K562 (cell line): ENCODE data around the gene FBXL2. TPM values are rescaled to one million over a fixed set of nuclear protein-coding genes. Genes with fewer than 3 reads are reported as not detected.

Experiments used
- ATAC-seq: fragments of 200-7000 bp; cut with Tn5 transposase; 3 replicates; pipeline ENCODE4 v1.9.1; 2020; ENCODE audit warnings: moderate library complexity
- BruUV-seq: library from RNA; stranded (reverse); fragments of 400-500 nt; replicated peaks from 2 replicates; lab custom pipeline; 2021; lab: Mats Ljungman, UMichigan
- CTCF ChIA-PET: fragments of 300-600 bp; formaldehyde crosslinking; extraction: SDS; loops from one replicate; lab custom pipeline; 2021; ENCODE audit warnings: low intra/inter-chr PET ratio; lab: Yijun Ruan, JAX
- POLR2A ChIA-PET: fragments of 300-600, 350-650 bp; sonication (Branson Sonifier 250); formaldehyde crosslinking; extraction: SDS; loops from one replicate; lab custom pipeline; 2021; ENCODE audit warnings: antibody characterized with exemption, inconsistent platforms; lab: Yijun Ruan, JAX
- DNase-seq, 4 experiments: peaks; one replicate each; pipeline versions ENCODE4 v3.0.0 to v3.0.0-alpha.2; 2011 to 2018; ENCODE audit warnings: low spot score in 3 of 4, mixed read lengths in 3 of 4; ENCODE audit errors: extremely low read depth in 1 of 4
- FAIRE-seq: peaks from 2 replicates; lab custom pipeline; 2011; peaks lifted over from hg19 to GRCh38; lab: Jason Lieb, UNC
- H2AFZ ChIP-seq: 2 replicates; pipeline ENCODE4 v1.6.0; 2011; ENCODE audit warnings: low read depth, low read length, control low read depth, inconsistent platforms
- H3K27ac ChIP-seq: fragments of 200-600 bp; 3 replicates; pipeline ENCODE4 v1.8.0; 2011; ENCODE audit warnings: low read depth, mild to moderate bottlenecking, control low read depth, inconsistent platforms, low read length, moderate library complexity, mixed read lengths; ENCODE audit errors: extremely low read depth
- H3K27me3 ChIP-seq, 2 experiments: fragments of 300-600 bp in 1 of 2; 2 replicates in 1 of 2; 3 replicates in 1 of 2; pipeline versions ENCODE4 v1.6.0 to v1.8.0; 2011; ENCODE audit warnings: inconsistent platforms in 2 of 2, low read length in 2 of 2, mild to moderate bottlenecking in 1 of 2, mixed read lengths in 1 of 2, moderate library complexity in 1 of 2; ENCODE audit not compliant: control insufficient read depth in 2 of 2, insufficient read depth in 2 of 2
- H3K36me3 ChIP-seq: fragments of 300-600 bp; 3 replicates; pipeline ENCODE4 v1.8.0; 2011; ENCODE audit warnings: mild to moderate bottlenecking, low read length, inconsistent platforms; ENCODE audit not compliant: control insufficient read depth, insufficient read depth
- H3K4me1 ChIP-seq, 2 experiments: fragments of 200-600 bp in 1 of 2; replicated peaks in 1 of 2; 2 replicates in 1 of 2; 3 replicates in 1 of 2; pipeline versions ENCODE4 v1.5.1 to v1.8.0; 2011; ENCODE audit warnings: inconsistent platforms in 2 of 2, low read length in 2 of 2, mild to moderate bottlenecking in 1 of 2, mixed read lengths in 1 of 2, moderate library complexity in 1 of 2; ENCODE audit not compliant: control insufficient read depth in 2 of 2, insufficient read depth in 2 of 2
- H3K4me2 ChIP-seq: 2 replicates; pipeline ENCODE4 v1.6.1; 2011; ENCODE audit warnings: low read length, control low read depth, inconsistent platforms, mixed read lengths; ENCODE audit not compliant: insufficient read depth
- H3K4me3 ChIP-seq: fragments of 200-600 bp; sonication (generic), shearing (Covaris generic); 2 replicates; pipeline ENCODE4 v1.5.1; 2016; ENCODE audit warnings: control low read depth, inconsistent platforms
- H3K79me2 ChIP-seq: fragments of 200-600 bp; 3 replicates; pipeline ENCODE4 v1.8.0; 2011; ENCODE audit warnings: low read length, inconsistent platforms; ENCODE audit not compliant: control insufficient read depth, insufficient read depth
- H3K9ac ChIP-seq, 2 experiments: 2 replicates each; pipeline versions ENCODE4 v1.6.0 to v1.6.1; 2011; ENCODE audit warnings: low read depth in 2 of 2, low read length in 2 of 2, control low read depth in 1 of 2, inconsistent platforms in 1 of 2, mild to moderate bottlenecking in 1 of 2, mixed read lengths in 1 of 2; ENCODE audit not compliant: insufficient read depth in 1 of 2
- H3K9me1 ChIP-seq: one replicate; pipeline ENCODE4 v1.6.0; 2011; ENCODE audit warnings: inconsistent platforms, mild to moderate bottlenecking, low read length, moderate library complexity; ENCODE audit not compliant: control insufficient read depth, insufficient read depth
- H3K9me3 ChIP-seq: replicated peaks from 2 replicates; pipeline ENCODE4 v1.5.1; 2011; ENCODE audit warnings: low read depth, low read length, inconsistent platforms; ENCODE audit not compliant: control insufficient read depth, insufficient read depth
- H4K20me1 ChIP-seq: replicated peaks from 2 replicates; pipeline ENCODE4 v1.6.1; 2011; ENCODE audit warnings: low read length, inconsistent platforms, mixed read lengths; ENCODE audit not compliant: control insufficient read depth, insufficient read depth
- CHD4 ChIP-seq: fragments of 200-600 bp; sonication (generic); IDR thresholded peaks from 3 replicates; pipeline ENCODE4 v1.6.1; 2012; ENCODE audit warnings: low read depth, mild to moderate bottlenecking, mixed read lengths, low read length, inconsistent platforms; ENCODE audit not compliant: insufficient read depth, insufficient replicate concordance, poor library complexity, severe bottlenecking
- CREBBP ChIP-seq: IDR thresholded peaks from one replicate; pipeline ENCODE4 v1.6.1; 2012; ENCODE audit warnings: low read depth, mild to moderate bottlenecking, control low read depth, inconsistent platforms, low read length
- HIVEP1 ChIP-seq: fragments of 250-450 bp; sonication (Bioruptor Pico); IDR thresholded peaks from 2 replicates; pipeline ENCODE4 v1.4.0; 2020; ENCODE audit warnings: mild to moderate bottlenecking
- KAT2B ChIP-seq: IDR thresholded peaks from one replicate; pipeline ENCODE4 v1.6.1; 2012; ENCODE audit warnings: low read depth, mild to moderate bottlenecking, control low read depth, inconsistent platforms, low read length, moderate library complexity
- NUFIP1 ChIP-seq: fragments of 450-650 bp; IDR thresholded peaks from 2 replicates; pipeline ENCODE4 v1.6.1; 2018; ENCODE audit not compliant: partially characterized antibody
- RBBP5 ChIP-seq: fragments of 200-600 bp; sonication (generic); IDR thresholded peaks from 2 replicates; pipeline ENCODE4 v1.6.1; 2012; ENCODE audit warnings: borderline replicate concordance, mild to moderate bottlenecking, low read length, control low read depth, inconsistent platforms; ENCODE audit not compliant: insufficient read depth, poor library complexity, severe bottlenecking
- SMARCC2 ChIP-seq: fragments of 450-650 bp; IDR thresholded peaks from 2 replicates; pipeline ENCODE4 v1.6.1; 2017; ENCODE audit warnings: antibody characterized with exemption, moderate library complexity, mild to moderate bottlenecking, low read depth
- WGBS: fragments of 100-300 bp; shearing (Covaris generic); methylation state at CpG from one replicate; pipeline ENCODE4 v1.1.6; 2016; ENCODE audit warnings: low coverage, mixed read lengths; ENCODE audit not compliant: insufficient coverage; ENCODE audit errors: missing lambda C conversion rate; 5-methylcytosine and 5-hydroxymethylcytosine counted together
- in situ Hi-C: fragments of 300-500 bp; cut with MboI; formaldehyde crosslinking; loops from 4 replicates; pipeline ENCODE4 v1.15.0; 2018; ENCODE audit warnings: inconsistent platforms, mixed read lengths
- intact Hi-C: fragments of 100-400 bp; cut with micrococcal nuclease; formaldehyde crosslinking; loops from 2 replicates; pipeline ENCODE4 v1.14.2; 2022
- polyA plus RNA-seq, 8 experiments: library from polyadenylated mRNA; depleted of rRNA in 4 of 8; stranded (reverse) in 5 of 8; unstranded in 3 of 8; fragments of >200 nt; fragmentation: Nextera tagmentation in 2 of 8; fragmentation: Illumina TruSeq in 1 of 8; extraction: Ambion mirVana in 2 of 8; extraction: Trizol in 1 of 8; gene quantifications; 2 replicates each; pipeline versions ENCODE4 v1.2.1 to v1.2.3, GENCODE V29; 2011 to 2014; ENCODE audit warnings: inconsistent platforms in 1 of 8, missing spikeins in 1 of 8
- total RNA-seq, 7 experiments: library from RNA; depleted of rRNA in 6 of 7; stranded (reverse); fragments of >200 nt in 6 of 7; fragmentation: Illumina TruSeq in 2 of 7; extraction: Trizol in 2 of 7; gene quantifications; 2 replicates each; pipeline versions ENCODE4 v1.2.1 to v1.2.3, GENCODE V29; 2011 to 2021; ENCODE audit warnings: low replicate concordance in 1 of 7

The FBXL2 gene
- total and polyA plus RNA-seq, 9 of the 15 experiments (the other 6 are each of a cell fraction or from before 2014, with no cell fraction given) = 1.3 to 6.9 (median 1.9) TPM

DNA sequence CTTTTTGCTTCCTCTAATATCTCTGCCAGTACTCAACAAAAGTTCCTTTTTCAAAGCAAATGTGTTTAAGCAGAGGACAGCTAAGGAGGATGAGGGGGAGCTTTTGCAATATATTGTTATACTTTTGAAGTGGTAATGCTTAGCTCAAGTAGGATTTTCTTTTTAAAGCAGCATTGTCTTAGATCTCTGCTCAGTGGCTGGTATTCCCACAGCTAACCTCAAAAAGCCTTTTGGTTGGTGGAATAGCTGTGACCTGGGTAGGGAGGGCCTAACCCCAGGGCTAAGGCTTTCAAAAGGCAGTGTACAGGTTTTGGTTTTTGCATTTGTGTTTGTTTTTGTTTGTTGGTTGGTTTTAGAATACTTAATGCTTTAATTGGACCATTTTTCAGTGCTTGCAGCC is 86.8 kb downstream of the FBXL2 start:
- H3K36me3 ChIP-seq = no peaks in the 10 kb centered on the region
- FAIRE-seq = no peak
- CTCF ChIA-PET = no interaction called here
- no peaks in the 10 kb centered on the region for H3K9me1 ChIP-seq
- 0 out of 3 replicates have a peak, but pooled peaks have one; percentile 37 for ATAC-seq
- no peak overlapping the region for H3K9ac ChIP-seq
- in situ Hi-C loops (no loop called here), intact Hi-C loops (no loop called here)
- no peak overlapping the region for H2AFZ ChIP-seq
- TF ChIP-seq RBBP5 = no peak
- no peak for TF ChIP-seq HIVEP1 (CRISPR knock-in tag)
- no peak for TF ChIP-seq SMARCC2
- no peak for DNase-seq
- no peaks in the 10 kb centered on the region for H4K20me1 ChIP-seq
- POLR2A ChIA-PET = interaction anchor here (2.2 kb wide), 1 partner anchor 9 kb away, joined by 10 read pairs; no protein-coding TSS in a partner anchor
- no peak overlapping the region for H3K27ac ChIP-seq
- no TSS peak for BruUV-seq
- no peaks in the 10 kb centered on the region for H3K27me3 ChIP-seq
- H3K4me1 ChIP-seq = peaks cover 0 to 5% of the 10 kb centered on the region in 2 experiments; a peak in 2 of 5 replicates
- H3K9me3 ChIP-seq = no peaks in the 10 kb centered on the region
- no peak overlapping the region for H3K4me3 ChIP-seq
- H3K4me2 ChIP-seq = no peak overlapping the region
- H3K79me2 ChIP-seq = no peaks in the 10 kb centered on the region

DNA sequence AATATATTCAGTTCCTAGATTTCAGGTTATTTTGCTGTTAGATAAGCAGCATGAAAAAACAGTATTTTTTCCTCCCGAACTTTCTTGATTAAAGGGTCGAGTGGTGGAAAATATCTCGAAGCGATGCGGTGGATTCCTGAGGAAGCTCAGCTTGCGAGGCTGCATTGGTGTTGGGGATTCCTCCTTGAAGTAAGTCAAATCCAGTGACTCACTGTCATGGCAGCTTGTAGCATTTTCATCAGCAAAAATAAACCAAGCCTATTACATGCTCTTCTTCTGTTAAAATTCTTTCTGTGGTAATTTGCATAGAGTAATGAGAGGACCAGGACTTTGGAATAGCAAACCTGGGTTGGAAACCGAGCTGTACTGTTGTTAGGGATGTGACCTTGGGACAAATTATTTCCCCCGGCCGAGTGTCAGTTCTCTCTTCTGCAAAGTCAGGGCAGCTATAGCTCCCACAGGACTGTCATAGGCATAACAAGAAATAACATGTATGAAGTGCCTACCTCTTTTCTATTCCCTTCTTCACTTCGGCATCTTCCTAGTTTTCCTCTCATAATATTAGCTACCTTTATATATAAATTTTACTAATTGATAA is 87.4 kb downstream of the FBXL2 start:
- intact Hi-C loops (no loop called here), in situ Hi-C loops (no loop called here)
- ATAC-seq (no peak), DNase-seq (no peak), FAIRE-seq (no peak)
- Histone ChIP-seq H3K4me1 (peaks cover 0 to 5% of the 10 kb centered on the region in 2 experiments; a peak in 2 of 5 replicates), H3K9me3 (no peaks in the 10 kb centered on the region), H3K4me3 (no peak overlapping the region), H3K36me3 (no peaks in the 10 kb centered on the region), H3K9me1 (no peaks in the 10 kb centered on the region), H3K27me3 (no peaks in the 10 kb centered on the region), H3K27ac (no peak overlapping the region), H3K79me2 (no peaks in the 10 kb centered on the region), H3K9ac (no peak overlapping the region), H2AFZ (no peak overlapping the region), H3K4me2 (no peak overlapping the region), H4K20me1 (no peaks in the 10 kb centered on the region)
- CTCF ChIA-PET = no interaction called here
- no TSS peak for BruUV-seq
- WGBS = 33% methylated on average over 10 of the region's 10 CpGs
- POLR2A ChIA-PET = interaction anchor here (0.7 to 2.2 kb wide), 3 partner anchors 8 to 347 kb away, joined by 3 to 10 read pairs (median 4); no protein-coding TSS in a partner anchor
- no peak for TF ChIP-seq CREBBP
- no peak for TF ChIP-seq CHD4
- no peak for TF ChIP-seq NUFIP1
- no peak for TF ChIP-seq KAT2B
